GM10266 (cell line): ENCODE results near the gene CKLF.
A peak's percentile ranks its signal among the peaks of the same experiment; 100 is the strongest.

Experiments
- DNase-seq: peaks from one replicate; pipeline ENCODE4 v3.0.0; 2012; ENCODE audit errors: extremely low spot score
- CTCF ChIP-seq: IDR thresholded peaks from 2 replicates; pipeline ENCODE4 v1.5.1; 2012; ENCODE audit warnings: mild to moderate bottlenecking, low read depth; ENCODE audit not compliant: control insufficient read depth, insufficient read depth; ENCODE audit errors: missing control alignments

Gene CKLF

GRCh38 chr16:66528294-66528693 lies 24.1 kb upstream of the CKLF start:
- no peak for TF ChIP-seq CTCF
- DNase-seq, result no peak

- no peak for TF ChIP-seq CTCF
- DNase-seq, result no peak
Measured at GRCh38 chr16:66529475-66529874, 22.9 kb upstream of the CKLF start.

DNA sequence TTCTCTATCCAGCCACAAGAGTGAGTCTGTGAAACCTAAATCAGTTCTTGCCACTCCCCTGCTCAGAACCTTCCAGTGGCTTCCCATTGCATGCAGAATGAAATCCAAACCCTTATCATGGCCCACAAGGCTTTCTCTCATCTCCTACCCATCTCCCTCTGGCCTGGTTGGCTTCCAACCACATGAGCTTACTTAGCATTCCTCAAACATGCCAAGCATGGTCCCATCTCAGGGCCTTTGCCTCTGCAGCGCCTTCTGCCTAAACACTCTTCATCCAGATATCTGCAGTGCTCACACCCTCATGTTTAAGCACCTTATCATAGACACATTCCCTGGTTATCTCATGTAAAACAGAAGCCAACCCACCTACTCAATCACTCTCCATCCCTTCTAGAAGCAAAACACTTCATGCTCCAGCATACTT lies 18.0 kb upstream of the CKLF start:
- DNase-seq, result no peak
- no peak for TF ChIP-seq CTCF

GRCh38 chr16:66536525-66536924 lies 15.9 kb upstream of the CKLF start:
- no peak for TF ChIP-seq CTCF
- DNase-seq, result no peak

DNA sequence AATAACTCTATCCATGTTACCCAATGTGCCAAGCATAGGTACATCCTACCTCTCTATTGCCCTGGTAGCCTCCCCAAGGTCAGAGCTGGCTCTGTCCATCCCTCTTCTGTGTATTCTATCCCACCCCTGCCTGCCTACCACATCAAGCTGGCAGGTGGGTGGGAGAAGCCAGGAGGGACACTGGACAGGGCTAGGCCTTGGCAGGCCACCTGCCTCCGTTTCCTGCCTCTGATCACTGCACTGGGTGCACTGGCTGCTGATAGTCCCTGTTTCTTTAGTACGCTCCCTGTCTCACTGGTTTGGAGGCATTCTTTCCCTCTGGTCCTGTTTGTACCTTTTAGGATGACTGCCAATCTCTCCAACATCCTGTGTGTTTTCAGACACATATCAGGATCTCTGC lies 15.1 kb upstream of the CKLF start:
- DNase-seq, result no peak
- no peak for TF ChIP-seq CTCF

DNA sequence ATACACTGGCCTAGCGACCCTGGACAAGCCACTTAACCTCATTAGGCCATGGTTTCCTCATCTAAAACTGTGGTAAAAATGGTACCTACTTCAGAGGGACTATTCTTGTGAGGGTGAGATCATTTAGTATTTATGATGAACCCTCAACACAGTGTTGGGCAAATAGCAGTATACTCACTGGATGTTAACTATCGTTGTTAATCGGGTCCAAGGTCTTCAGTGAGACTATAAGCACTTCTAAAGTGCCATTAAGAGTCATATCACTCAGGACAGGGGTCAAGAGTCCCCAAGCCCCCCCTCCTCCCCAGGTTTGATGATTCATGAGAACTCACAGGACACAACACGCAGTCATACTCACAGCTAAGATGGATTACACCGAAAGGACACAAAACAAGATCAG lies 13.5 kb upstream of the CKLF start:
- no peak for TF ChIP-seq CTCF
- DNase-seq, result no peak

GRCh38 chr16:66539623-66540469 lies 12.5 kb upstream of the CKLF start:
- peak; percentile 48 for DNase-seq
- TF ChIP-seq CTCF, result no peak
